Esophagus squamous epithelium (tissue), 5 donors: Measurements from ENCODE around the gene SLC9A2. TPM values are rescaled to one million over a fixed set of nuclear protein-coding genes. Genes with fewer than 3 reads are reported as not detected.

Experiments
- DNase-seq: peaks from one replicate; lab custom pipeline; 2025; lab: John Stamatoyannopoulos, UW
- H3K27ac ChIP-seq, 4 donors: fragments of 200-600 bp; sonication (generic); one replicate each; pipeline ENCODE4 v1.5.1; 2016 to 2019; ENCODE audit warnings: mild to moderate bottlenecking in 1 of 4
- H3K27me3 ChIP-seq, 4 donors: fragments of 200-600 bp; sonication (generic); 1 replicate in 3 of 4; 2 replicates in 1 of 4; pipeline versions ENCODE4 v1.5.1 to v1.6.0; 2017 to 2021; ENCODE audit warnings: antibody characterized with exemption in 1 of 4
- H3K36me3 ChIP-seq, 3 donors: fragments of 200-600 bp; sonication (generic); one replicate each; pipeline ENCODE4 v1.5.1; 2016 to 2019
- H3K4me1 ChIP-seq, 3 donors: fragments of 200-600 bp; sonication (generic); one replicate each; pipeline ENCODE4 v1.5.1; 2017 to 2019
- H3K4me3 ChIP-seq, 4 donors: fragments of 200-600 bp; sonication (generic); 1 replicate in 3 of 4; 2 replicates in 1 of 4; pipeline ENCODE4 v1.5.1; 2016 to 2019; ENCODE audit warnings: mild to moderate bottlenecking in 2 of 4, moderate library complexity in 1 of 4
- H3K9me3 ChIP-seq, 3 donors: fragments of 200-600 bp; sonication (generic); one replicate each; pipeline ENCODE4 v1.5.1; 2016 to 2019
- CTCF ChIP-seq, 6 experiments: fragments of 450-650 bp in 4 of 6; fragments of 200-600 bp in 2 of 6; sonication (generic) in 2 of 6; IDR thresholded peaks; one replicate each; pipeline ENCODE4 v1.5.1; 2016 to 2019; ENCODE audit warnings: antibody characterized with exemption in 6 of 6, mild to moderate bottlenecking in 4 of 6, moderate library complexity in 4 of 6
- POLR2A ChIP-seq, 4 donors: fragments of 450-650 bp; IDR thresholded peaks; one replicate each; pipeline ENCODE4 v1.6.1; 2017; ENCODE audit warnings: antibody characterized with exemption in 4 of 4, mild to moderate bottlenecking in 4 of 4, moderate library complexity in 3 of 4
- WGBS, 2 donors: methylation state at CpG; one replicate each; pipeline ENCODE4 v1.1.5; 2018; 5-methylcytosine and 5-hydroxymethylcytosine counted together
- intact Hi-C: fragments of 100-400 bp; cut with DNase I; formaldehyde crosslinking; loops from one replicate; pipeline ENCODE4 v1.15.0; 2022
- total RNA-seq, 4 donors: library from RNA; depleted of rRNA; stranded (reverse); fragments of >200 nt; gene quantifications; one replicate each; pipeline ENCODE4 v1.1.0, GENCODE V29; 2016
- donor health status: DM: yes; HTN: yes; CAD: no.

The SLC9A2 gene
- total RNA-seq, 4 donors from 2014 or later: 0.47 TPM; not detected in 3

GRCh38 chr2:102618452-102619413, 620 bp upstream of the SLC9A2 start:
- H3K27ac ChIP-seq: no peak overlapping the region
- TF ChIP-seq CTCF (IDR thresholded peaks at IDR 0.05) (no peak), POLR2A (IDR thresholded peaks at IDR 0.05) (no peak)
- H3K4me1 ChIP-seq: peaks cover 14 to 23% (median 17%) of the 10 kb centered on the region in 3 donors
- H3K9me3 ChIP-seq: no peaks in the 10 kb centered on the region
- peak overlapping the region; percentile 30 to 67 (median 42) for H3K4me3 ChIP-seq
- DNase-seq: no peak
- no peaks in the 10 kb centered on the region for H3K36me3 ChIP-seq
- intact Hi-C loops: loop anchor here (10.0 kb wide), 1 partner anchor 144 kb away; the partner anchor contains the start of gene SLC9A4
- WGBS, 2 donors: 16 to 17% methylated on average over 18 to 19 of the region's 59 CpGs
- H3K27me3 ChIP-seq: peaks cover 3 to 97% (median 6%) of the 10 kb centered on the region in 4 donors

DNA sequence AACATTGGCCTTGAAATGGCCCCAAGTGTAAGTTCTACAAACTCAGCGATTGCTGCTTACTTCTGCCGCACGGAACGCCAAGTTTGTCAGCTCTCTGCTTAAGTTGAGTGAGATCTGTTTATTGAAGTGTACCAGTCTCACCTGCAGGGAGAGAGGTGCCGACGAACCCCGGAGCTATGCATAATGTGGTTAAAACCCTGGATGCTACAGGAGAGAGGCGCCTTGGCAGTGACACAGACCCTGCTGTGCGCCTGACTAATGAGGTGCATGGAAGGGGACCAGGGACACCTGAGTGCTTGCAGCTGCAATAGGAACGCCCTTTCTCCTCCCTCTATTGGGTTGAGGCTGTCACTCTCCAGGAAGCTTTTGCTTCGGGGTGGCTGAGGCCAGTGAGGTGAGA, 979 bp downstream of the SLC9A2 start:
- peaks cover 3 to 88% (median 6%) of the 10 kb centered on the region in 4 donors for H3K27me3 ChIP-seq
- no peaks in the 10 kb centered on the region for H3K36me3 ChIP-seq
- TF ChIP-seq CTCF (IDR thresholded peaks at IDR 0.05) (no peak), POLR2A (IDR thresholded peaks at IDR 0.05) (no peak)
- H3K27ac ChIP-seq: no peak overlapping the region
- peak overlapping the region in 1 of 4 donors; percentile 67 for H3K4me3 ChIP-seq
- H3K9me3 ChIP-seq: no peaks in the 10 kb centered on the region
- DNase-seq: no peak
- WGBS, 2 donors: 24 to 32% methylated on average over 8 of the region's 11 CpGs
- H3K4me1 ChIP-seq: peaks cover 14 to 23% (median 17%) of the 10 kb centered on the region in 3 donors
- intact Hi-C loops: no loop called here

DNA sequence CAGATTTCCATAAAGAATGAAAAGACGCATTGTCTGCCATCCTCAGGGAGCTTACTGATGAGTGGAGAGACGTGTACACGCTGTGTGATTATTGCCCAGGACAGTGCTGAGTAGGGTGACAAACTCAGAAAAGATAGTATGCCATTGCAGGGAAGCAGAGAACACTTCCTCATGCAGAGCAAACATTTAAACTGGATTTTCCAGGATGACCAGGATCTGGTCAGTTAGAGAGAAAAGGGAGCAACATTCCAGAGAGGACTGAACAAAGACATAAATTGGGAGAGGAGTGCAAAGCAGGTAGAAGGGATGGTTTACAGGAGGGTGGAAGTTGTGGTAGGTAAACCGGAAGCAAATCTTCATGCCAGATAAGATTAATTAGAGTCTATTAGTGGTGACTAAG, 2.3 kb downstream of the SLC9A2 start:
- 48 to 50% methylated on average over 4 of the region's 4 CpGs for WGBS, 2 donors
- peaks cover 0 to 4% (median 0%) of the 10 kb centered on the region in 3 donors for H3K9me3 ChIP-seq
- no peak overlapping the region for H3K27ac ChIP-seq
- peaks cover 3 to 77% (median 6%) of the 10 kb centered on the region in 4 donors for H3K27me3 ChIP-seq
- H3K36me3 ChIP-seq: no peaks in the 10 kb centered on the region
- intact Hi-C loops: no loop called here
- H3K4me3 ChIP-seq: no peak overlapping the region
- no peak for DNase-seq
- TF ChIP-seq POLR2A (IDR thresholded peaks at IDR 0.05) (no peak), CTCF (IDR thresholded peaks at IDR 0.05) (no peak)
- H3K4me1 ChIP-seq: peaks cover 14 to 23% (median 17%) of the 10 kb centered on the region in 3 donors

- intact Hi-C loops: no loop called here
- no peak for TF ChIP-seq CTCF (IDR thresholded peaks at IDR 0.05)
- TF ChIP-seq POLR2A (IDR thresholded peaks at IDR 0.05): no peak
- Histone ChIP-seq H3K27me3 (peaks cover 3 to 67% (median 6%) of the 10 kb centered on the region in 4 donors), H3K4me1 (peaks cover 14 to 23% (median 17%) of the 10 kb centered on the region in 3 donors), H3K4me3 (no peak overlapping the region), H3K36me3 (no peaks in the 10 kb centered on the region), H3K27ac (no peak overlapping the region), H3K9me3 (peaks cover 0 to 4% (median 0%) of the 10 kb centered on the region in 3 donors)
- 78 to 88% methylated on average over 3 of the region's 3 CpGs for WGBS, 2 donors
- no peak for DNase-seq
Observed at GRCh38 chr2:102622646-102623045, 3.3 kb downstream of the SLC9A2 start.

GRCh38 chr2:102630458-102630857, 11.1 kb downstream of the SLC9A2 start:
- H3K9me3 ChIP-seq: peaks cover 0 to 4% (median 0%) of the 10 kb centered on the region in 3 donors
- intact Hi-C loops: no loop called here
- H3K27ac ChIP-seq: no peak overlapping the region
- no peak for DNase-seq
- TF ChIP-seq POLR2A (IDR thresholded peaks at IDR 0.05) (no peak), CTCF (IDR thresholded peaks at IDR 0.05) (no peak)
- H3K4me3 ChIP-seq: no peak overlapping the region
- H3K36me3 ChIP-seq: no peaks in the 10 kb centered on the region
- H3K27me3 ChIP-seq: no peaks in the 10 kb centered on the region
- 69 to 73% methylated on average over 4 of the region's 4 CpGs for WGBS, 2 donors
- no peaks in the 10 kb centered on the region for H3K4me1 ChIP-seq
